H9 (cell line): ENCODE results near the gene TEX10. TPM values are rescaled to one million over a fixed set of nuclear protein-coding genes. Genes with fewer than 3 reads are reported as not detected.

Experiments
- DNase-seq: peaks from one replicate; pipeline ENCODE4 v3.0.0-alpha.2; 2017
- H2AFZ ChIP-seq: one replicate; pipeline ENCODE4 v1.6.1; 2013; ENCODE audit warnings: mild to moderate bottlenecking, low read length, control low read depth, moderate library complexity
- H2AK5ac ChIP-seq: 2 replicates; pipeline ENCODE4 v1.6.1; 2013; ENCODE audit warnings: low read length, control low read depth, mixed read lengths; ENCODE audit not compliant: insufficient read length
- H2BK120ac ChIP-seq: one replicate; pipeline ENCODE4 v1.6.1; 2013; ENCODE audit warnings: low read depth, mild to moderate bottlenecking, low read length, control low read depth, inconsistent platforms; ENCODE audit not compliant: poor library complexity, severe bottlenecking
- H2BK12ac ChIP-seq: 2 replicates; pipeline ENCODE4 v1.6.1; 2013; ENCODE audit warnings: low read length, control low read depth, mixed read lengths, low read depth; ENCODE audit not compliant: insufficient read length
- H2BK15ac ChIP-seq: 2 replicates; pipeline ENCODE4 v1.6.1; 2013; ENCODE audit warnings: low read depth, low read length, control low read depth
- H2BK20ac ChIP-seq: one replicate; pipeline ENCODE4 v1.6.1; 2013; ENCODE audit warnings: low read depth, mild to moderate bottlenecking, low read length, control low read depth, inconsistent platforms; ENCODE audit not compliant: poor library complexity, severe bottlenecking
- H2BK5ac ChIP-seq: 2 replicates; pipeline ENCODE4 v1.6.1; 2013; ENCODE audit warnings: low read length, control low read depth, mixed read lengths; ENCODE audit not compliant: insufficient read length
- H3K14ac ChIP-seq: 2 replicates; pipeline ENCODE4 v1.6.1; 2013; ENCODE audit warnings: low read length, control low read depth; ENCODE audit not compliant: insufficient read depth
- H3K18ac ChIP-seq: 2 replicates; pipeline ENCODE4 v1.6.1; 2013; ENCODE audit warnings: low read depth, mild to moderate bottlenecking, mixed read lengths, low read length, control low read depth; ENCODE audit not compliant: insufficient read length
- H3K23ac ChIP-seq: 2 replicates; pipeline ENCODE4 v1.6.1; 2013; ENCODE audit warnings: low read length, control low read depth, mixed read lengths, low read depth; ENCODE audit not compliant: insufficient read length
- H3K23me2 ChIP-seq: 2 replicates; pipeline ENCODE4 v1.6.1; 2013; ENCODE audit warnings: low read depth, mild to moderate bottlenecking, mixed read lengths, low read length, control low read depth; ENCODE audit not compliant: insufficient read length, poor library complexity, severe bottlenecking
- H3K27ac ChIP-seq: 2 replicates; pipeline ENCODE4 v1.5.1; 2013; ENCODE audit warnings: low read length, control low read depth, mixed read lengths, low read depth; ENCODE audit not compliant: insufficient read length
- H3K27me3 ChIP-seq: 2 replicates; pipeline ENCODE4 v1.6.1; 2013; ENCODE audit warnings: low read length, control low read depth, inconsistent platforms; ENCODE audit not compliant: insufficient read depth
- H3K4ac ChIP-seq: 2 replicates; pipeline ENCODE4 v1.6.1; 2013; ENCODE audit warnings: low read depth, mild to moderate bottlenecking, control low read depth, inconsistent platforms, low read length, moderate library complexity
- H3K4me1 ChIP-seq: 2 replicates; pipeline ENCODE4 v1.6.1; 2013; ENCODE audit warnings: low read length, control low read depth, inconsistent platforms; ENCODE audit not compliant: insufficient read depth
- H3K4me2 ChIP-seq: 2 replicates; pipeline ENCODE4 v1.6.1; 2013; ENCODE audit warnings: low read length, control low read depth, mixed read lengths; ENCODE audit not compliant: insufficient read length, insufficient read depth
- H3K56ac ChIP-seq: 2 replicates; pipeline ENCODE4 v1.6.1; 2013; ENCODE audit warnings: low read depth, mild to moderate bottlenecking, mixed read lengths, low read length, control low read depth; ENCODE audit not compliant: insufficient read length
- H3K79me1 ChIP-seq: 2 replicates; pipeline ENCODE4 v1.6.1; 2013; ENCODE audit warnings: low read depth, mild to moderate bottlenecking, moderate library complexity, low read length, control low read depth, inconsistent platforms; ENCODE audit not compliant: insufficient read depth, poor library complexity, severe bottlenecking
- H3K79me2 ChIP-seq: 2 replicates; pipeline ENCODE4 v1.6.1; 2013; ENCODE audit warnings: low read length, control low read depth, inconsistent platforms; ENCODE audit not compliant: insufficient read depth
- H3K9ac ChIP-seq: 2 replicates; pipeline ENCODE4 v1.6.1; 2013; ENCODE audit warnings: low read length, control low read depth, mixed read lengths; ENCODE audit not compliant: insufficient read length; ENCODE audit errors: extremely low read depth
- H3K9me3 ChIP-seq: one replicate; pipeline ENCODE4 v1.6.1; 2013; ENCODE audit warnings: low read depth, low read length, inconsistent platforms; ENCODE audit not compliant: control insufficient read depth
- H3T11ph ChIP-seq: one replicate; pipeline ENCODE4 v1.6.1; 2013; ENCODE audit warnings: mild to moderate bottlenecking, low read length, control low read depth, inconsistent platforms
- H4K20me1 ChIP-seq: one replicate; pipeline ENCODE4 v1.6.1; 2013; ENCODE audit not compliant: control insufficient read depth, insufficient read length, insufficient read depth
- H4K5ac ChIP-seq: 2 replicates; pipeline ENCODE4 v1.6.1; 2013; ENCODE audit warnings: low read depth, mild to moderate bottlenecking, mixed read lengths, low read length, control low read depth; ENCODE audit not compliant: insufficient read length
- H4K8ac ChIP-seq: replicated peaks from 2 replicates; pipeline ENCODE4 v1.6.1; 2013; ENCODE audit warnings: low read length, control low read depth, mixed read lengths, low read depth; ENCODE audit not compliant: insufficient read length
- H4K91ac ChIP-seq: 2 replicates; pipeline ENCODE4 v1.6.1; 2013; ENCODE audit warnings: low read depth, mild to moderate bottlenecking, moderate library complexity, mixed read lengths, low read length, control low read depth; ENCODE audit not compliant: insufficient read length
- H3K27ac Mint-ChIP-seq, 3 experiments: 2 replicates in 2 of 3; 3 replicates in 1 of 3; pipeline ENCODE4 v1.8.0; 2020 to 2021; ENCODE audit warnings: mixed read lengths in 3 of 3, mild to moderate bottlenecking in 1 of 3, moderate library complexity in 1 of 3
- H3K27me3 Mint-ChIP-seq: 2 replicates; pipeline ENCODE4 v1.8.0; 2021; ENCODE audit warnings: low read depth, mild to moderate bottlenecking, moderate library complexity, mixed read lengths
- H3K36me3 Mint-ChIP-seq, 3 experiments: 2 replicates in 2 of 3; 3 replicates in 1 of 3; pipeline ENCODE4 v1.8.0; 2020 to 2021; ENCODE audit warnings: low read depth in 3 of 3, mixed read lengths in 3 of 3; ENCODE audit not compliant: insufficient read depth in 1 of 3
- H3K4me1 Mint-ChIP-seq, 2 experiments: 2 replicates each; pipeline ENCODE4 v1.8.0; 2020; ENCODE audit warnings: mixed read lengths in 2 of 2
- H3K4me3 Mint-ChIP-seq, 2 experiments: 2 replicates in 1 of 2; 3 replicates in 1 of 2; pipeline ENCODE4 v1.8.0; 2020 to 2021; ENCODE audit warnings: mild to moderate bottlenecking in 2 of 2, mixed read lengths in 2 of 2, moderate library complexity in 1 of 2
- H3K9me3 Mint-ChIP-seq, 2 experiments: 2 replicates in 1 of 2; 3 replicates in 1 of 2; pipeline ENCODE4 v1.8.0; 2020; ENCODE audit warnings: mild to moderate bottlenecking in 2 of 2, mixed read lengths in 2 of 2, moderate library complexity in 1 of 2
- WGBS: extraction: QIAGEN DNeasy Blood & Tissue Kit; methylation state at CpG from one replicate; pipeline ENCODE4 v1.1.7; 2013; ENCODE audit warnings: missing lambda C conversion rate, low lambda C conversion rate, mixed read lengths; ENCODE audit not compliant: insufficient read length; ENCODE audit errors: extremely low coverage; 5-methylcytosine and 5-hydroxymethylcytosine counted together
- total RNA-seq: library from RNA; stranded (reverse); gene quantifications from 2 replicates; pipeline ENCODE4 v1.2.1, GENCODE V29; 2021
- TF ChIP-seq, protein P1 (sequence below): fragments of 200-600 bp; sonication (generic); conservative IDR thresholded peaks from 3 replicates; pipeline ENCODE4 v1.8.0; 2021; ENCODE audit warnings: antibody characterized with exemption, mild to moderate bottlenecking

The TEX10 gene
- total RNA-seq, 1 experiment from 2014 or later = 70.8 TPM

DNA sequence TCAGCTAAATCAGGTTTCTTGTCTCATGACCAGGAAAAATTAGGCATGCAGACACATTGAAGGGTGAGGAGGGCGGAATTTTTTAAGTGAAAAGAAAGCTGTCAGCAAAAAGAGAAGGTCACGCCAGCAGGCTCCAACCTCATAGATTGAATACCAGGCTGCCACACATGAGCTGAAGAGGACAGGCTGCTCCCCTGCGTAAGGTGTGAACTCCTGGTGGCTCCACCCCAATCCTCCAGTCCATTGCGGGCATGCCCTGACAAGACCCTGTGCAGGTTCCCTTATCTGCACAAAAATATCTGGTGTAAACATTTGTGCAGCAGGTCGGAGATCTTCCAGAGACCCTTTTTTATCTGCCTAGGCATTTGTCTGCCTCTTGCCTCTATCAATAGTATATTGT is 22.9 kb upstream of the TEX10 start:
- Histone ChIP-seq H3K56ac (no peak overlapping the region), H4K5ac (no peak overlapping the region), H3K4ac (no peak overlapping the region), H2AFZ (no peak overlapping the region), H3K27me3 (no peaks in the 10 kb centered on the region), H2BK5ac (no peak overlapping the region), H3K18ac (no peak overlapping the region), H4K20me1 (no peaks in the 10 kb centered on the region), H3K9ac (no peak overlapping the region), H3K27ac (no peak overlapping the region), H2AK5ac (no peak overlapping the region), H2BK120ac (no peak overlapping the region), H4K91ac (no peak overlapping the region), H3T11ph (no peak overlapping the region), H2BK20ac (no peak overlapping the region), H4K8ac (no peak overlapping the region), H3K79me2 (no peaks in the 10 kb centered on the region), H3K14ac (no peak overlapping the region), H3K4me2 (no peak overlapping the region), H3K23ac (no peak overlapping the region), H2BK12ac (no peak overlapping the region), H3K79me1 (no peaks in the 10 kb centered on the region), H3K23me2 (no peaks in the 10 kb centered on the region), H3K9me3 (peaks cover 5% of the 10 kb centered on the region), H2BK15ac (no peak overlapping the region), H3K4me1 (no peaks in the 10 kb centered on the region)
- Mint-ChIP-seq H3K27ac (no peak overlapping the region), H3K27me3 (no peaks in the 10 kb centered on the region), H3K36me3 (peaks cover 1 to 25% (median 9%) of the 10 kb centered on the region in 3 experiments; a peak in 6 of 7 replicates), H3K9me3 (peaks cover 2 to 10% of the 10 kb centered on the region in 2 experiments; a peak in 2 of 5 replicates), H3K4me3 (no peak overlapping the region), H3K4me1 (peaks cover 5 to 6% of the 10 kb centered on the region in 2 experiments; a peak in 2 of 4 replicates)
- whole genome bisulfite sequencing = no CpG with 5 or more reads among the region's 5 CpGs
- TF ChIP-seq, protein P1, sequence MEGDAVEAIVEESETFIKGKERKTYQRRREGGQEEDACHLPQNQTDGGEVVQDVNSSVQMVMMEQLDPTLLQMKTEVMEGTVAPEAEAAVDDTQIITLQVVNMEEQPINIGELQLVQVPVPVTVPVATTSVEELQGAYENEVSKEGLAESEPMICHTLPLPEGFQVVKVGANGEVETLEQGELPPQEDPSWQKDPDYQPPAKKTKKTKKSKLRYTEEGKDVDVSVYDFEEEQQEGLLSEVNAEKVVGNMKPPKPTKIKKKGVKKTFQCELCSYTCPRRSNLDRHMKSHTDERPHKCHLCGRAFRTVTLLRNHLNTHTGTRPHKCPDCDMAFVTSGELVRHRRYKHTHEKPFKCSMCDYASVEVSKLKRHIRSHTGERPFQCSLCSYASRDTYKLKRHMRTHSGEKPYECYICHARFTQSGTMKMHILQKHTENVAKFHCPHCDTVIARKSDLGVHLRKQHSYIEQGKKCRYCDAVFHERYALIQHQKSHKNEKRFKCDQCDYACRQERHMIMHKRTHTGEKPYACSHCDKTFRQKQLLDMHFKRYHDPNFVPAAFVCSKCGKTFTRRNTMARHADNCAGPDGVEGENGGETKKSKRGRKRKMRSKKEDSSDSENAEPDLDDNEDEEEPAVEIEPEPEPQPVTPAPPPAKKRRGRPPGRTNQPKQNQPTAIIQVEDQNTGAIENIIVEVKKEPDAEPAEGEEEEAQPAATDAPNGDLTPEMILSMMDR = no peak
- peak; percentile 50 for DNase-seq
